Activated CD8-positive, alpha-beta memory T cell treated with anti-CD3 and anti-CD28 coated beads for 1 hour (primary cell): ENCODE data around the gene STAG1.
"Not testable (repeated sequence)": the region's sequence is repeated elsewhere in the genome, so short reads cannot be mapped to it uniquely, and the experiment has no call there.

Experiments used
- DNase-seq, 2 donors: peaks; one replicate each; pipeline ENCODE4 v3.0.0-alpha.2; 2020; ENCODE audit warnings: low read depth in 1 of 2; ENCODE audit errors: extremely low read depth in 1 of 2

Gene STAG1

GRCh38 chr3:136606990-136607389 lies 145.2 kb downstream of the STAG1 start:
- DNase-seq = no peak

- DNase-seq = not testable (repeated sequence)
Measured at GRCh38 chr3:136606216-136606615, 146.0 kb downstream of the STAG1 start.

GRCh38 chr3:136604961-136605360 lies 147.2 kb downstream of the STAG1 start:
- DNase-seq = no peak

DNA sequence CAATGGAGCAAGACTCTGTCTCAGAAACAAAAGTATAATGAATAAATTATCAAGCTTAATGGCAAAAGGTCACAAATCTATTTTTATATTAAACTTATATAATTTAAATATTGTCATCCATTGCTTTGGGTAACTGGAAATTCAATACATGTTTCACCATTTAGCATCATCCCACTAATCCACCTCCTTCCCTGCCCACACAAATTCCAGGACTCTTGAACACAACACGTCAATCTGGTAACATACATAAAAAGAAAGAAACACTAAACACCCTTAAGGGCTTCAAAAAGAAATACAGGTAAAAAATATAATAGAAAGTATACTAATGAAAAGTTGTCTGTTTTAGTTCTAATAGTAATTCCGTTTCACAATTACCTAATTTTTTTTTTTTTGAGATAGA lies 149.4 kb downstream of the STAG1 start:
- no peak for DNase-seq

GRCh38 chr3:136595913-136596697 lies 156.1 kb downstream of the STAG1 start:
- no peak for DNase-seq

GRCh38 chr3:136586580-136586979 lies 165.6 kb downstream of the STAG1 start:
- no peak for DNase-seq

DNA sequence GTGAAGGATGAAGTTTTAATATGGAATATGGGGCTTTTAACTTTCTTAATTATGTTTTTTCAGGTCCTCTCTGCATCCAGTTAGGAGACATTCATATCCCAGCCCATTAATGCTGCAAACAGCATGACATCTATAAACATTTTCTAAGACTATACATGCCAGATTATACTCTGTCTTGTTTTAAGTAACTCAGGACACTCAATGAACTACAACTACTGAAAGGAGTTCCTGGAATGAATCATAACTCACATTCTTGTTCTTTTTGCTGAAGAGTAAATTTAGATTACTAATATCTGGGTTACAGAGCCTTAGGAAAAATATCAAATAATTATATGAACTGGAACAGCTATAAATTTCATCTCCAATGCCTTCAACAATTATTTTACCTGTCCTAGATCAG lies 167.4 kb downstream of the STAG1 start:
- no peak for DNase-seq

- DNase-seq = no peak
Measured at GRCh38 chr3:136583823-136584222, 168.4 kb downstream of the STAG1 start.

GRCh38 chr3:136577791-136578190 lies 174.4 kb downstream of the STAG1 start:
- no peak for DNase-seq

GRCh38 chr3:136576279-136577009 lies 175.7 kb downstream of the STAG1 start:
- DNase-seq = no peak

DNA sequence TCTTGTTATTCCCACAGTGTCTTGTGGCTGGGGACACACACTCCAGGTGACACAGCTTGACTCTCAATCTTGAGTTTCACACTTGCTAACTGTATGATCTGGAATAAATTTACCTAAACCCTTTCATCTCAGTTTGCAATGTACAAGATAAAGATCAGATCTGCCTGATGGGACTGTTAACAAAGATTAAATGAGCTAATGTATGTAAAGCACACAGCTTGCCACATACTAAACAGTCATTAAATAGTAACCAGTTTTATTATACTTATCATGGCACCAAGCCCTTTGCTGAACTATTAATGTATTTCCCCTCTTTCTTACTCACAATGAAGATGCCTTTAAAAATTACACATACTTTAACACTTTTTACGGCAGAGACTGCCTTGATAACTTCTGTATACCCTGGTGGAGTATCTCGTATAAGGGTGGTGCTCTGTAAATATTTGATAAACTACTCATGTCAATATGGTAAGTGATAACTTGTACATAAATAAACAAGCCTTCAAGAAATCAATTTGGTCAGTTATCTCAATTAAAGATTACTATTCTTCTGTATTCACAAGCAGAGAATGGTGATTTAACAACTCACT lies 184.5 kb downstream of the STAG1 start:
- no peak for DNase-seq

GRCh38 chr3:136564962-136565361 lies 187.2 kb downstream of the STAG1 start:
- not testable (repeated sequence) for DNase-seq

GRCh38 chr3:136562026-136562425 lies 190.2 kb downstream of the STAG1 start:
- DNase-seq = no peak

GRCh38 chr3:136559896-136560295 lies 192.3 kb downstream of the STAG1 start:
- DNase-seq = no peak

DNA sequence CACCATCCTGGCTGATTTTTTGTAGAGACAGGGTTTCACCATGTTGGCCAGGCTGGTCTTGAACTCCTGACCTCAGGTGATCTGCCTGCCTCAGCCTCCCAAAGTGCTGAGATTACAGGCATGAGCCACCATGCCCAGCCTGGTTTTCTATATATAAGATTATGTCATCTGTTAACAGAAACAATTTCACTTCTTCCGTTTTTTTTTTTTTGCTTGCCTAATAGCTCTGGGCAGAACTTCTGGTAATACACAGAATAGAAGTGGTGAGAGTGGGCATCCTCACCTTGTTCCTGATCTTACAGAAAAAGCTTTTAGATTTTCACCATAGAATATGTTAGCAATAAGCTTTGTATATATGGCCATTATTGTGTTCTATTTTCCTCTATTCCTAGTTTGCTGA lies 202.7 kb downstream of the STAG1 start:
- not testable (repeated sequence) for DNase-seq

DNA sequence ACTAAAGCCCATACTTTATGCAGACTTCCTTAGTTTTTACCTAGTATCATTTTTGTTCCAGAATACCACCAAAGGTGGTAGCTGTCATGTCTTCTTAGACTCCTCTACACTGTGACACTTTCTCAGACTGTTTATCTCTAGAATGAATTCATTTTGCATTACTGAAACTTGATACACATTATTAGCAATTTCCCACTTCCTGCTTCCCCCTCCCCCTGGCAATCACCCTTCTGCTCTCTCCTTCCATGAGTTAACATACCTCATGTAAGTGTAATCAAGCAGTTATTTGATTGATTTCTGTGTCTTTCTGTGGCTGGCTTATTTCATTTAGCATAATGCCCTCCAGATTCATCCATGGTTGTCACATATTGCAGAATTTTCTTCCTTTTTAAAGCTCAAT lies 204.9 kb downstream of the STAG1 start:
- no peak for DNase-seq

- DNase-seq = no peak
Measured at GRCh38 chr3:136546720-136547119, 205.5 kb downstream of the STAG1 start.

DNA sequence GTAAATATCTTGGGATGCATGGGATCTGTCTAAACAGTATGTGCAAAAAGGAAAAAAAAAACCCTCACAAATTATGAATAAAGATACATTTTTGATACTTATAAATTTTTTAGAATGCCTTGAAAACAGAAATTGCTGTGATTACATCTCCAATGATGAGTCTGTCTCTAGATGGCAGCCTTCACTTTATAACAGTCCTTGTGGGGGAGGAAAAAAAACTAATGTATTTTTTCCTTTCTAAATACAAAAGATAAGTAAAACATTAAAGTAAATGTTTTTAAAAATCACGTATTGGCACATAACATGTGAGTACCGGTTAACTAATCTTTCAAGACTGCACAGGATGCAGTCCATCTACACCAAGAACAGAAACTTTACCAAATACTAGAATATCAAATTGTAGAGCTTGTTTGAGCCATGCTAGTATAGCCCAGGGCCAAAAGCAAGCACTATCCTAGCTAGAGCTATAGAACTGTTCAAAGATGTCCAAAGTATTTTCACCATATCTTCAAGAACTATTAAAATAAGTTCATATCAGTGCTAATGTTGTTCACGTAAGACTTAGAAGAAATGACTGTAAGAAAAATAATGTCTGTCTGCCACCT lies 206.4 kb downstream of the STAG1 start:
- DNase-seq = no peak

GRCh38 chr3:136544532-136544931 lies 207.6 kb downstream of the STAG1 start:
- DNase-seq = no peak

GRCh38 chr3:136543385-136543784 lies 208.8 kb downstream of the STAG1 start:
- no peak for DNase-seq

- DNase-seq = no peak
Measured at GRCh38 chr3:136535906-136536305, 216.3 kb downstream of the STAG1 start.

- DNase-seq = no peak
Measured at GRCh38 chr3:136532766-136533165, 219.4 kb downstream of the STAG1 start.
